Uterus (tissue), 2 donors: Measurements from ENCODE around the gene LNX2.

ENCODE experiments used
- POLR2A ChIP-seq, 2 donors: fragments of 450-650 bp; IDR thresholded peaks; one replicate each; pipeline ENCODE4 v1.6.1; 2016; ENCODE audit warnings: antibody characterized with exemption in 2 of 2, mild to moderate bottlenecking in 1 of 2, moderate library complexity in 1 of 2
- TF ChIP-seq, protein P1 (sequence below), 4 experiments: fragments of 200-600 bp in 2 of 4; fragments of 450-650 bp in 2 of 4; sonication (generic) in 2 of 4; IDR thresholded peaks; one replicate each; pipeline ENCODE4 v1.5.1; 2016 to 2019; ENCODE audit warnings: antibody characterized with exemption in 4 of 4, mild to moderate bottlenecking in 2 of 4, moderate library complexity in 1 of 4

DNA sequence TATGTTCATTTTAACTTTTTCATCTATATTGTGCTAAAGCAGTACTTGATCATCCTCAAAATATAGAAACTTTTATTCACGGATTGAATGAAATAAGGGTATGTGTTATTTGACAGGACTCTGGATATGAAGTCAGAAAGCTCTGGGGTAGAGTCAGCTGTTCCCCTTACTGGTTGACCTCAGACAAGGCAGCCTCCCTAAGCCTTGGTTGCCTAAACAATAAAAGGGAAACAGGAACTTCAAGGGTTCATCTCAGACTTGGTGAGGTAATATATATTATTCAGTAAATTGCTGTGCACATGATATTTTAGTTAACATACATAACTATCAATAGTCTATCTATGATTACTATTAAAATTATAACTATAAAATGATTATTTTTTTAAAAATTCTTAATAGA lies 14.9 kb upstream of the LNX2 start:
- TF ChIP-seq, protein P1, sequence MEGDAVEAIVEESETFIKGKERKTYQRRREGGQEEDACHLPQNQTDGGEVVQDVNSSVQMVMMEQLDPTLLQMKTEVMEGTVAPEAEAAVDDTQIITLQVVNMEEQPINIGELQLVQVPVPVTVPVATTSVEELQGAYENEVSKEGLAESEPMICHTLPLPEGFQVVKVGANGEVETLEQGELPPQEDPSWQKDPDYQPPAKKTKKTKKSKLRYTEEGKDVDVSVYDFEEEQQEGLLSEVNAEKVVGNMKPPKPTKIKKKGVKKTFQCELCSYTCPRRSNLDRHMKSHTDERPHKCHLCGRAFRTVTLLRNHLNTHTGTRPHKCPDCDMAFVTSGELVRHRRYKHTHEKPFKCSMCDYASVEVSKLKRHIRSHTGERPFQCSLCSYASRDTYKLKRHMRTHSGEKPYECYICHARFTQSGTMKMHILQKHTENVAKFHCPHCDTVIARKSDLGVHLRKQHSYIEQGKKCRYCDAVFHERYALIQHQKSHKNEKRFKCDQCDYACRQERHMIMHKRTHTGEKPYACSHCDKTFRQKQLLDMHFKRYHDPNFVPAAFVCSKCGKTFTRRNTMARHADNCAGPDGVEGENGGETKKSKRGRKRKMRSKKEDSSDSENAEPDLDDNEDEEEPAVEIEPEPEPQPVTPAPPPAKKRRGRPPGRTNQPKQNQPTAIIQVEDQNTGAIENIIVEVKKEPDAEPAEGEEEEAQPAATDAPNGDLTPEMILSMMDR (IDR thresholded peaks at IDR 0.05), result no peak
- TF ChIP-seq POLR2A (IDR thresholded peaks at IDR 0.05), result no peak
